H9 (cell line): ENCODE measurements around the gene MRGPRX2. TPM values are rescaled to one million over a fixed set of nuclear protein-coding genes. Genes with fewer than 3 reads are reported as not detected.

Source experiments
- DNase-seq: peaks from one replicate; pipeline ENCODE4 v3.0.0-alpha.2; 2017
- H2AFZ ChIP-seq: one replicate; pipeline ENCODE4 v1.6.1; 2013; ENCODE audit warnings: mild to moderate bottlenecking, low read length, control low read depth, moderate library complexity
- H2AK5ac ChIP-seq: 2 replicates; pipeline ENCODE4 v1.6.1; 2013; ENCODE audit warnings: low read length, control low read depth, mixed read lengths; ENCODE audit not compliant: insufficient read length
- H2BK120ac ChIP-seq: one replicate; pipeline ENCODE4 v1.6.1; 2013; ENCODE audit warnings: low read depth, mild to moderate bottlenecking, low read length, control low read depth, inconsistent platforms; ENCODE audit not compliant: poor library complexity, severe bottlenecking
- H2BK12ac ChIP-seq: 2 replicates; pipeline ENCODE4 v1.6.1; 2013; ENCODE audit warnings: low read length, control low read depth, mixed read lengths, low read depth; ENCODE audit not compliant: insufficient read length
- H2BK15ac ChIP-seq: 2 replicates; pipeline ENCODE4 v1.6.1; 2013; ENCODE audit warnings: low read depth, low read length, control low read depth
- H2BK20ac ChIP-seq: one replicate; pipeline ENCODE4 v1.6.1; 2013; ENCODE audit warnings: low read depth, mild to moderate bottlenecking, low read length, control low read depth, inconsistent platforms; ENCODE audit not compliant: poor library complexity, severe bottlenecking
- H2BK5ac ChIP-seq: 2 replicates; pipeline ENCODE4 v1.6.1; 2013; ENCODE audit warnings: low read length, control low read depth, mixed read lengths; ENCODE audit not compliant: insufficient read length
- H3K14ac ChIP-seq: 2 replicates; pipeline ENCODE4 v1.6.1; 2013; ENCODE audit warnings: low read length, control low read depth; ENCODE audit not compliant: insufficient read depth
- H3K18ac ChIP-seq: 2 replicates; pipeline ENCODE4 v1.6.1; 2013; ENCODE audit warnings: low read depth, mild to moderate bottlenecking, mixed read lengths, low read length, control low read depth; ENCODE audit not compliant: insufficient read length
- H3K23ac ChIP-seq: 2 replicates; pipeline ENCODE4 v1.6.1; 2013; ENCODE audit warnings: low read length, control low read depth, mixed read lengths, low read depth; ENCODE audit not compliant: insufficient read length
- H3K23me2 ChIP-seq: 2 replicates; pipeline ENCODE4 v1.6.1; 2013; ENCODE audit warnings: low read depth, mild to moderate bottlenecking, mixed read lengths, low read length, control low read depth; ENCODE audit not compliant: insufficient read length, poor library complexity, severe bottlenecking
- H3K27ac ChIP-seq: 2 replicates; pipeline ENCODE4 v1.5.1; 2013; ENCODE audit warnings: low read length, control low read depth, mixed read lengths, low read depth; ENCODE audit not compliant: insufficient read length
- H3K27me3 ChIP-seq: 2 replicates; pipeline ENCODE4 v1.6.1; 2013; ENCODE audit warnings: low read length, control low read depth, inconsistent platforms; ENCODE audit not compliant: insufficient read depth
- H3K4ac ChIP-seq: 2 replicates; pipeline ENCODE4 v1.6.1; 2013; ENCODE audit warnings: low read depth, mild to moderate bottlenecking, control low read depth, inconsistent platforms, low read length, moderate library complexity
- H3K4me1 ChIP-seq: 2 replicates; pipeline ENCODE4 v1.6.1; 2013; ENCODE audit warnings: low read length, control low read depth, inconsistent platforms; ENCODE audit not compliant: insufficient read depth
- H3K4me2 ChIP-seq: 2 replicates; pipeline ENCODE4 v1.6.1; 2013; ENCODE audit warnings: low read length, control low read depth, mixed read lengths; ENCODE audit not compliant: insufficient read length, insufficient read depth
- H3K56ac ChIP-seq: 2 replicates; pipeline ENCODE4 v1.6.1; 2013; ENCODE audit warnings: low read depth, mild to moderate bottlenecking, mixed read lengths, low read length, control low read depth; ENCODE audit not compliant: insufficient read length
- H3K79me1 ChIP-seq: 2 replicates; pipeline ENCODE4 v1.6.1; 2013; ENCODE audit warnings: low read depth, mild to moderate bottlenecking, moderate library complexity, low read length, control low read depth, inconsistent platforms; ENCODE audit not compliant: insufficient read depth, poor library complexity, severe bottlenecking
- H3K79me2 ChIP-seq: 2 replicates; pipeline ENCODE4 v1.6.1; 2013; ENCODE audit warnings: low read length, control low read depth, inconsistent platforms; ENCODE audit not compliant: insufficient read depth
- H3K9ac ChIP-seq: 2 replicates; pipeline ENCODE4 v1.6.1; 2013; ENCODE audit warnings: low read length, control low read depth, mixed read lengths; ENCODE audit not compliant: insufficient read length; ENCODE audit errors: extremely low read depth
- H3K9me3 ChIP-seq: one replicate; pipeline ENCODE4 v1.6.1; 2013; ENCODE audit warnings: low read depth, low read length, inconsistent platforms; ENCODE audit not compliant: control insufficient read depth
- H3T11ph ChIP-seq: one replicate; pipeline ENCODE4 v1.6.1; 2013; ENCODE audit warnings: mild to moderate bottlenecking, low read length, control low read depth, inconsistent platforms
- H4K20me1 ChIP-seq: one replicate; pipeline ENCODE4 v1.6.1; 2013; ENCODE audit not compliant: control insufficient read depth, insufficient read length, insufficient read depth
- H4K5ac ChIP-seq: 2 replicates; pipeline ENCODE4 v1.6.1; 2013; ENCODE audit warnings: low read depth, mild to moderate bottlenecking, mixed read lengths, low read length, control low read depth; ENCODE audit not compliant: insufficient read length
- H4K8ac ChIP-seq: replicated peaks from 2 replicates; pipeline ENCODE4 v1.6.1; 2013; ENCODE audit warnings: low read length, control low read depth, mixed read lengths, low read depth; ENCODE audit not compliant: insufficient read length
- H4K91ac ChIP-seq: 2 replicates; pipeline ENCODE4 v1.6.1; 2013; ENCODE audit warnings: low read depth, mild to moderate bottlenecking, moderate library complexity, mixed read lengths, low read length, control low read depth; ENCODE audit not compliant: insufficient read length
- H3K27ac Mint-ChIP-seq, 3 experiments: 2 replicates in 2 of 3; 3 replicates in 1 of 3; pipeline ENCODE4 v1.8.0; 2020 to 2021; ENCODE audit warnings: mixed read lengths in 3 of 3, mild to moderate bottlenecking in 1 of 3, moderate library complexity in 1 of 3
- H3K27me3 Mint-ChIP-seq: 2 replicates; pipeline ENCODE4 v1.8.0; 2021; ENCODE audit warnings: low read depth, mild to moderate bottlenecking, moderate library complexity, mixed read lengths
- H3K36me3 Mint-ChIP-seq, 3 experiments: 2 replicates in 2 of 3; 3 replicates in 1 of 3; pipeline ENCODE4 v1.8.0; 2020 to 2021; ENCODE audit warnings: low read depth in 3 of 3, mixed read lengths in 3 of 3; ENCODE audit not compliant: insufficient read depth in 1 of 3
- H3K4me1 Mint-ChIP-seq, 2 experiments: 2 replicates each; pipeline ENCODE4 v1.8.0; 2020; ENCODE audit warnings: mixed read lengths in 2 of 2
- H3K4me3 Mint-ChIP-seq, 2 experiments: 2 replicates in 1 of 2; 3 replicates in 1 of 2; pipeline ENCODE4 v1.8.0; 2020 to 2021; ENCODE audit warnings: mild to moderate bottlenecking in 2 of 2, mixed read lengths in 2 of 2, moderate library complexity in 1 of 2
- H3K9me3 Mint-ChIP-seq, 2 experiments: 2 replicates in 1 of 2; 3 replicates in 1 of 2; pipeline ENCODE4 v1.8.0; 2020; ENCODE audit warnings: mild to moderate bottlenecking in 2 of 2, mixed read lengths in 2 of 2, moderate library complexity in 1 of 2
- CTCF ChIP-seq: fragments of 200-600 bp; sonication (generic); conservative IDR thresholded peaks from 3 replicates; pipeline ENCODE4 v1.8.0; 2021; ENCODE audit warnings: antibody characterized with exemption, mild to moderate bottlenecking
- WGBS: extraction: QIAGEN DNeasy Blood & Tissue Kit; methylation state at CpG from one replicate; pipeline ENCODE4 v1.1.7; 2013; ENCODE audit warnings: missing lambda C conversion rate, low lambda C conversion rate, mixed read lengths; ENCODE audit not compliant: insufficient read length; ENCODE audit errors: extremely low coverage; 5-methylcytosine and 5-hydroxymethylcytosine counted together
- total RNA-seq: library from RNA; stranded (reverse); gene quantifications from 2 replicates; pipeline ENCODE4 v1.2.1, GENCODE V29; 2021

MRGPRX2 gene
- total RNA-seq, 1 experiment from 2014 or later = not detected

- no peak overlapping the region for H3K18ac ChIP-seq
- H3K56ac ChIP-seq = no peak overlapping the region
- H3K4me3 Mint-ChIP-seq = no peak overlapping the region
- H3K27me3 Mint-ChIP-seq = peaks cover 9% of the 10 kb centered on the region
- H3K27me3 ChIP-seq = no peaks in the 10 kb centered on the region; the same call in 1 of the 2 replicates
- TF ChIP-seq CTCF = no peak
- H3K9me3 Mint-ChIP-seq = no peaks in the 10 kb centered on the region; a peak in 1 of 5 replicates
- H4K91ac ChIP-seq = no peak overlapping the region
- H4K5ac ChIP-seq = no peak overlapping the region
- no peak overlapping the region for H3T11ph ChIP-seq
- H3K4me1 Mint-ChIP-seq = peaks cover 9 to 12% of the 10 kb centered on the region in 2 experiments; a peak in 3 of 4 replicates
- H3K4me2 ChIP-seq = no peak overlapping the region
- H3K23ac ChIP-seq = no peak overlapping the region
- H4K20me1 ChIP-seq = no peaks in the 10 kb centered on the region
- no peaks in the 10 kb centered on the region for H3K9me3 ChIP-seq
- no CpG with 5 or more reads among the region's 4 CpGs for whole genome bisulfite sequencing
- H3K27ac ChIP-seq = no peak overlapping the region
- H3K27ac Mint-ChIP-seq = no peak overlapping the region
- no peak for DNase-seq
- no peaks in the 10 kb centered on the region for H3K23me2 ChIP-seq
- no peak overlapping the region for H2AK5ac ChIP-seq
- H3K4me1 ChIP-seq = no peaks in the 10 kb centered on the region; the same call in 1 of the 2 replicates
- no peak overlapping the region for H2AFZ ChIP-seq
- no peak overlapping the region for H4K8ac ChIP-seq
- H3K79me1 ChIP-seq = no peaks in the 10 kb centered on the region
- no peak overlapping the region for H2BK15ac ChIP-seq
- H2BK20ac ChIP-seq = no peak overlapping the region
- H3K36me3 Mint-ChIP-seq = no peaks in the 10 kb centered on the region; a peak in 1 of 7 replicates
- H2BK120ac ChIP-seq = no peak overlapping the region
- H3K4ac ChIP-seq = no peak overlapping the region
- H3K14ac ChIP-seq = no peak overlapping the region
- no peaks in the 10 kb centered on the region for H3K79me2 ChIP-seq
- no peak overlapping the region for H2BK12ac ChIP-seq
- H3K9ac ChIP-seq = no peak overlapping the region
- H2BK5ac ChIP-seq = no peak overlapping the region
Observed at GRCh38 chr11:19101796-19102520, 41.4 kb upstream of the MRGPRX2 start.
